Measurements from ENCODE around the gene RNF123.

GRCh38 chr3:49699281-49699979 lies 10.1 kb downstream of the RNF123 start:
- TF ChIP-seq CHD2 (IDR thresholded peaks at IDR 0.05; ENCODE audit: low read length, partially characterized antibody) = no peak
- no peak for TF ChIP-seq POLR2AphosphoS5 (IDR thresholded peaks at IDR 0.05; ENCODE audit: low read depth, low read length)
- TF ChIP-seq, protein P1, sequence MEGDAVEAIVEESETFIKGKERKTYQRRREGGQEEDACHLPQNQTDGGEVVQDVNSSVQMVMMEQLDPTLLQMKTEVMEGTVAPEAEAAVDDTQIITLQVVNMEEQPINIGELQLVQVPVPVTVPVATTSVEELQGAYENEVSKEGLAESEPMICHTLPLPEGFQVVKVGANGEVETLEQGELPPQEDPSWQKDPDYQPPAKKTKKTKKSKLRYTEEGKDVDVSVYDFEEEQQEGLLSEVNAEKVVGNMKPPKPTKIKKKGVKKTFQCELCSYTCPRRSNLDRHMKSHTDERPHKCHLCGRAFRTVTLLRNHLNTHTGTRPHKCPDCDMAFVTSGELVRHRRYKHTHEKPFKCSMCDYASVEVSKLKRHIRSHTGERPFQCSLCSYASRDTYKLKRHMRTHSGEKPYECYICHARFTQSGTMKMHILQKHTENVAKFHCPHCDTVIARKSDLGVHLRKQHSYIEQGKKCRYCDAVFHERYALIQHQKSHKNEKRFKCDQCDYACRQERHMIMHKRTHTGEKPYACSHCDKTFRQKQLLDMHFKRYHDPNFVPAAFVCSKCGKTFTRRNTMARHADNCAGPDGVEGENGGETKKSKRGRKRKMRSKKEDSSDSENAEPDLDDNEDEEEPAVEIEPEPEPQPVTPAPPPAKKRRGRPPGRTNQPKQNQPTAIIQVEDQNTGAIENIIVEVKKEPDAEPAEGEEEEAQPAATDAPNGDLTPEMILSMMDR (IDR thresholded peaks at IDR 0.05) = no peak
- no peak for TF ChIP-seq EZH2phosphoT487 (IDR thresholded peaks at IDR 0.05; ENCODE audit: borderline replicate concordance, low read depth)
- TF ChIP-seq JUND (IDR thresholded peaks at IDR 0.05) = no peak
- TF ChIP-seq, protein P2, sequence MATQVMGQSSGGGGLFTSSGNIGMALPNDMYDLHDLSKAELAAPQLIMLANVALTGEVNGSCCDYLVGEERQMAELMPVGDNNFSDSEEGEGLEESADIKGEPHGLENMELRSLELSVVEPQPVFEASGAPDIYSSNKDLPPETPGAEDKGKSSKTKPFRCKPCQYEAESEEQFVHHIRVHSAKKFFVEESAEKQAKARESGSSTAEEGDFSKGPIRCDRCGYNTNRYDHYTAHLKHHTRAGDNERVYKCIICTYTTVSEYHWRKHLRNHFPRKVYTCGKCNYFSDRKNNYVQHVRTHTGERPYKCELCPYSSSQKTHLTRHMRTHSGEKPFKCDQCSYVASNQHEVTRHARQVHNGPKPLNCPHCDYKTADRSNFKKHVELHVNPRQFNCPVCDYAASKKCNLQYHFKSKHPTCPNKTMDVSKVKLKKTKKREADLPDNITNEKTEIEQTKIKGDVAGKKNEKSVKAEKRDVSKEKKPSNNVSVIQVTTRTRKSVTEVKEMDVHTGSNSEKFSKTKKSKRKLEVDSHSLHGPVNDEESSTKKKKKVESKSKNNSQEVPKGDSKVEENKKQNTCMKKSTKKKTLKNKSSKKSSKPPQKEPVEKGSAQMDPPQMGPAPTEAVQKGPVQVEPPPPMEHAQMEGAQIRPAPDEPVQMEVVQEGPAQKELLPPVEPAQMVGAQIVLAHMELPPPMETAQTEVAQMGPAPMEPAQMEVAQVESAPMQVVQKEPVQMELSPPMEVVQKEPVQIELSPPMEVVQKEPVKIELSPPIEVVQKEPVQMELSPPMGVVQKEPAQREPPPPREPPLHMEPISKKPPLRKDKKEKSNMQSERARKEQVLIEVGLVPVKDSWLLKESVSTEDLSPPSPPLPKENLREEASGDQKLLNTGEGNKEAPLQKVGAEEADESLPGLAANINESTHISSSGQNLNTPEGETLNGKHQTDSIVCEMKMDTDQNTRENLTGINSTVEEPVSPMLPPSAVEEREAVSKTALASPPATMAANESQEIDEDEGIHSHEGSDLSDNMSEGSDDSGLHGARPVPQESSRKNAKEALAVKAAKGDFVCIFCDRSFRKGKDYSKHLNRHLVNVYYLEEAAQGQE (IDR thresholded peaks at IDR 0.05; ENCODE audit: low read depth, low read length) = no peak
- TF ChIP-seq RAD21 (IDR thresholded peaks at IDR 0.05; ENCODE audit: low read length) = no peak
- TF ChIP-seq SMC3 (IDR thresholded peaks at IDR 0.05; ENCODE audit: low read depth, low read length) = no peak
- TF ChIP-seq ELF1 (IDR thresholded peaks at IDR 0.05) = no peak
- TF ChIP-seq ZBTB33 (IDR thresholded peaks at IDR 0.05; ENCODE audit: borderline replicate concordance, low read depth) = no peak
- TF ChIP-seq TCF12 (IDR thresholded peaks at IDR 0.05) = no peak
- TF ChIP-seq RFX5 (IDR thresholded peaks at IDR 0.05; ENCODE audit: low read length) = no peak

Data from SK-N-SH (cell line).